NCI-H187 treated with DMSO at 0.1 percent for 48 hours (cell line): ENCODE measurements around the gene MRPL49.
A peak's percentile ranks its signal among the peaks of the same experiment; 100 is the strongest.

Experiments used
- DNase-seq: peaks from one replicate; lab custom pipeline; 2025; lab: John Stamatoyannopoulos, UW

The MRPL49 gene

GRCh38 chr11:65121865-65122696, at the start of gene MRPL49, which contains the start of gene FAU:
Gene MRPL49 (plus strand): TSS chr11:65122321. CDS start chr11:65122347, 26 bp downstream.
Gene FAU (minus strand): TSS chr11:65122134. CDS start chr11:65121813, 321 bp downstream.
- peak; percentile 83 for DNase-seq

DNA sequence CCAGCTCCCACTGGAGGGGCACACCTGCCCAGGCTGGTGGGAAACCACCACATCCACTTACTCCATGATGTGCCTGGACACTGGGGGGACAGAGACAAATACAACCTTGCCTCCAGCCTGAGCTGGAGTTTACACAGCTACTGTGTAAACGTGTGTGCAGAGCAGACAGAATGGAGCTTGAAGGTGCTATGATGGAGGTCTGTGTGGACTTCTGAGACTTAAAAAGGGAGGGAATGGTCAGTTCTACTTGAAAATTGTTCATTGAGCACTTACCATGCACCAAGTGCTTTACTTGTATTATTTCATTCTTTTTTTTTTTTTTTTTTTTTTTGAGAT, 49.5 kb upstream of the MRPL49 start:
- DNase-seq = no peak

DNA sequence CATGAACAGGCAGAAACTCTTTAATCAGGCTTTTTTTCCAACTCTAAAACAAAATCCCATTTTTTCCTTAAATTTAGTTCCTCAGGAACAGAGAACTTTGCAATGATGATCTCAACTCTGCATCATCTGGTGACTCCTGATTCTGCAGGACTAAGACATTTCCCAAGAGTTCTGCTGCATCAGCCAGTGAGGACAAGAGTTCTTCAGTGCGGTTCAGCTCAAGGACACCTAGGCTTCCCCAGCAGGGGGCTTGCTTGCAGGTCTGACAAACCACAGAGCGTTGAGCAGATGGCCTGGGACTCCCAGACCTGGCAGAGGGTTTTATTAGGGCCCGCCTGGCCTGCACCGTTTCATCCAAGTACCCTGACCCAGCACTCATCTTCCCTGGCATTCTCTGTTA, 44.7 kb upstream of the MRPL49 start:
- no peak for DNase-seq

GRCh38 chr11:65078151-65078550, 44.0 kb upstream of the MRPL49 start:
- no peak for DNase-seq

DNA sequence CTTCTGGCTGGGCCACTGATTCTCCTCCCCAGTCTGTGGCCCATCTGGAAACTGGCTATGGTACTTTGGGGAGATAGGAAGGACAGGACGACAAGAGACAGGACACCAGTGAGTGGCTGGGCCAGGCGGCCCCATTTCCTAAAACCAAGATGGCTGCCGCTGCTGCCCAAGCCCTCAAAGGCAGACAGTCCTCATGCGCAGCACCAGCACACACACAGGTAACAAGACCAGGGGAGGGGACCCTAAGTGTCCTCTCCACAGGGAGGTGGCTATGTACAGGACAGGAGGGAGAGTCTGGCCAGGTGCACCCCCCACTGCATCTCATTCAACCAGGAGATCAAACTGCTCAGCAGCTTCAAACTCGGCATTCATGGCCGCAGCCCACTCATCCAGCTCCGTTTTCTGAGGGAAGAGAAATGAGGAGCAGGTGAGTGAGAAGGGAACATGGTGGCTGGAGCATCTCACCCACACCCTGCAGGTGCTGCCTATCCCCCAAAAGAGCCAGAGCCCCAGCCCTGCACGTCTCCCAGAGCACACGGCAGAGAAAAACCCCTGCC, 43.3 kb upstream of the MRPL49 start:
- no peak for DNase-seq

GRCh38 chr11:65083134-65083833, 38.8 kb upstream of the MRPL49 start:
- no peak for DNase-seq

- DNase-seq = peak; percentile 89
These were observed 38.1 kb upstream of the MRPL49 start, which contains the start of the genes CDCA5 and ZFPL1 for GRCh38 chr11:65083834-65084597. Gene CDCA5 (minus strand): TSS chr11:65084040. CDS start chr11:65083978, 62 bp downstream. Gene ZFPL1 (plus strand): TSS chr11:65084222. CDS start chr11:65084699, 477 bp downstream.

DNA sequence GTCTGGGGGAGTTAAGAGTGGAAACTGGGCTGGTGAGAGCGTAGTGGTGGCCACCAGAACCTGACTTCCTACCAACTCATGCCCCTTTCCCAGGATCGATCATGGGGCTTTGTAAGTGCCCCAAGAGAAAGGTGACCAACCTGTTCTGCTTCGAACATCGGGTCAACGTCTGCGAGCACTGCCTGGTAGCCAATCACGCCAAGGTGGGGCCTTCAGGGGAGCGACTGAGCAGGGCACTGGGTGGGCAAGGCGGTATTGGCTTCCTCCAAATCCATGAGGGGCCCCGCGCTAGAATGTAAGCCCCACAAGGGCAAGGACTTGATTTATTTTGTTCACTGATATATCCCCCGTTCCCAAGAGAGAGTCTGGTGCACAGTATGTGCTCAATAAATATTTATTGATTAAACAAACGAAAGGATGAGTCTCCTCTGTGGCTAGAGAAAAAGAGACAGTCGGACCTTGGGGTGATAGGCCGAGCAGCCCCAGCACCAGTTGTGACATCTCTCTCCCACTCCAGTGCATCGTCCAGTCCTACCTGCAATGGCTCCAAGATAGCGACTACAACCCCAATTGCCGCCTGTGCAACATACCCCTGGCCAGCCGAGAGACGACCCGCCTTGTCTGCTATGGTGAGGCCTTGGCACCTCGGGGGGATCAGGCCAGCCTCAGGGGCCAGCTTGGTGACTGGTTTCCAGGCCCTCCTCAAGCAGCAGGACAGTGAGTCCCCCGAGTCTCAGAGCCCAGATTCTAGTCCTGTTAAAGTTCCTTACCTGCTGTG, 37.3 kb upstream of the MRPL49 start:
- DNase-seq = no peak

DNA sequence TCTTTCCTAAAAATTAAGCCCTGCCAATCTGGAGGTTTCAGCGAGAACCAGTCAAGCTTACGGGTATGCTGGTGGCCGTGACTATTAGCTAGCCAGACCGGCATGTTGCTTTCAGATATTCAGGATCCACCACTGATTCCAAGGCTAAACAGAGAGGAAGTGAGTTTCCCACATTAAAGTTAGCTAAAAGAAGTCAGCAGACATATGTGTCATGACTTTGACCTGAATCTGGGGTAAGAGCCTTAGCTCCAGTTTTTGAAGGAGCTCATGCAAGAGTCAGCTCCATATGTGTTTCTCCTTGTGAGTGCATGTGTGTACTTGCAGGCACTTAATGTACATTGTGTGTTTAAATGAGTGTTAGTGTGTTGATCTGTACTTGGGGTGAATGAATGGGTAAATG, 36.7 kb upstream of the MRPL49 start:
- DNase-seq = no peak

GRCh38 chr11:65086809-65087208, 35.3 kb upstream of the MRPL49 start:
- DNase-seq = no peak

- DNase-seq = no peak
These were observed 34.9 kb upstream of the MRPL49 start for GRCh38 chr11:65087216-65087615.

DNA sequence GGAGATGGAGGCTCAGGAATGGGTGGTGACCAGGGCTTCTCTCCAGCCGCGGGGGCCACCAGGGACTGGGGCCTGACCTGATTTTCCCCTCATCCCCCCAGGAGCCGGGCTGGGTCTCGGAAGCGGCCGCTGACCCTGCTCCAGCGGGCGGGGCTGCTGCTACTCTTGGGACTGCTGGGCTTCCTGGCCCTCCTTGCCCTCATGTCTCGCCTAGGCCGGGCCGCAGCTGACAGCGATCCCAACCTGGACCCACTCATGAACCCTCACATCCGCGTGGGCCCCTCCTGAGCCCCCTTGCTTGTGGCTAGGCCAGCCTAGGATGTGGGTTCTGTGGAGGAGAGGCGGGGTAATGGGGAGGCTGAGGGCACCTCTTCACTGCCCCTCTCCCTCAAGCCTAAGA, 34.3 kb upstream of the MRPL49 start:
- DNase-seq = no peak

GRCh38 chr11:65089621-65090020, 32.5 kb upstream of the MRPL49 start:
- DNase-seq = no peak

DNA sequence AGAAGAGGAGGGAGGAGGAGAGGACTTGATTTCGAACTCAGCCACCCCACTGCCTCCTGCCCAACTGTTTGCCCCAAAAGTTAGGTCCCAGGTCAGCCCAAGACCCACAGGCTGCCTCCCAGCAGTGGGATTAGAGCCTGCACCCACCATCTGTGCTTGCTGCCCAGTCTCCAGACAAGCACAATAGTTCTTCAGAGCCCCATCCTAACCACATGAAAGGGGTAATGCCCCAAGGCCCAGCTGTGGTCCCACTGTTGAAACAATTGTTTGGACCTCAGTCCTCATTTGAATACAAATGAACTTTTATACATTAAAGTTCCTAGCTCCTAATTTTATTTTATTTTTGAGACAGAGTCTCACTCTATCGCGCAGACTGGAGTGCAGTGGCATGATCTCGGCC, 31.5 kb upstream of the MRPL49 start:
- no peak for DNase-seq

- DNase-seq = no peak
These were observed 26.7 kb upstream of the MRPL49 start for GRCh38 chr11:65095427-65095826.

- DNase-seq = peak; percentile 37
These were observed 25.9 kb upstream of the MRPL49 start, which contains the start of gene VPS51 for GRCh38 chr11:65095974-65096806. Gene VPS51 (plus strand): TSS chr11:65096214. CDS start chr11:65096251, 37 bp downstream.

GRCh38 chr11:65096926-65097325, 25.2 kb upstream of the MRPL49 start:
- DNase-seq = no peak

GRCh38 chr11:65100674-65101350, 21.3 kb upstream of the MRPL49 start:
- DNase-seq = no peak
